Thoracic aorta (tissue), 2 donors: ENCODE data around the gene CDC42SE2. TPM values are rescaled to one million over a fixed set of nuclear protein-coding genes. Genes with fewer than 3 reads are reported as not detected.

Experiments used
- ATAC-seq: fragments of 150-250 bp; one replicate; pipeline ENCODE4 v1.8.0; 2017; ENCODE audit warnings: low read depth; ENCODE audit not compliant: insufficient number of reproducible peaks, low FRiP score
- DNase-seq: peaks from one replicate; pipeline ENCODE4 v3.0.0-alpha.2; 2020; ENCODE audit warnings: low spot score
- H3K27ac ChIP-seq, 2 donors: fragments of 200-600 bp; sonication (generic); 1 replicate in 1 of 2; 2 replicates in 1 of 2; pipeline ENCODE4 v1.5.1; 2016; ENCODE audit warnings: mild to moderate bottlenecking in 2 of 2, moderate library complexity in 2 of 2
- H3K27me3 ChIP-seq: fragments of 200-600 bp; sonication (generic); replicated peaks from 2 replicates; pipeline ENCODE4 v1.6.0; 2016; ENCODE audit warnings: mild to moderate bottlenecking; ENCODE audit not compliant: insufficient read depth
- H3K36me3 ChIP-seq: fragments of 200-600 bp; sonication (generic); one replicate; pipeline ENCODE4 v1.5.1; 2016
- H3K4me1 ChIP-seq, 2 donors: fragments of 200-600 bp; sonication (generic); 1 replicate in 1 of 2; 2 replicates in 1 of 2; pipeline versions ENCODE4 v1.5.1 to v1.6.0; 2016; ENCODE audit warnings: low read depth in 2 of 2, mild to moderate bottlenecking in 1 of 2; ENCODE audit not compliant: control insufficient read depth in 1 of 2
- H3K4me3 ChIP-seq: fragments of 200-600 bp; sonication (generic); 2 replicates; pipeline ENCODE4 v1.5.1; 2016; ENCODE audit warnings: mild to moderate bottlenecking
- H3K9me3 ChIP-seq: fragments of 200-600 bp; sonication (generic); 2 replicates; pipeline ENCODE4 v1.5.1; 2016
- CTCF ChIP-seq: fragments of 200-600 bp; sonication (generic); IDR thresholded peaks from one replicate; pipeline ENCODE4 v1.5.1; 2019; ENCODE audit warnings: antibody characterized with exemption
- total RNA-seq, 2 donors: library from RNA; depleted of rRNA; stranded (reverse); fragments of >200 nt; gene quantifications; one replicate each; pipeline versions ENCODE4 v1.1.0 to v1.2.3, GENCODE V29; 2016

Gene CDC42SE2
- total RNA-seq, 2 donors from 2014 or later: 20.3 to 38.0 TPM

GRCh38 chr5:131316822-131317221 lies 53.0 kb downstream of the CDC42SE2 start:
- Histone ChIP-seq H3K4me1 (peaks cover 1 to 3% of the 10 kb centered on the region in 2 donors), H3K36me3 (no peaks in the 10 kb centered on the region), H3K27ac (no peak overlapping the region), H3K9me3 (no peaks in the 10 kb centered on the region), H3K4me3 (no peak overlapping the region), H3K27me3 (no peaks in the 10 kb centered on the region)
- no peak for TF ChIP-seq CTCF
- no peak for DNase-seq
- no peak for ATAC-seq

GRCh38 chr5:131318455-131318854 lies 54.6 kb downstream of the CDC42SE2 start:
- Histone ChIP-seq H3K9me3 (no peaks in the 10 kb centered on the region), H3K27ac (no peak overlapping the region), H3K4me1 (peaks cover 4 to 17% of the 10 kb centered on the region in 2 donors), H3K4me3 (no peak overlapping the region), H3K27me3 (no peaks in the 10 kb centered on the region), H3K36me3 (no peaks in the 10 kb centered on the region)
- no peak for DNase-seq
- no peak for TF ChIP-seq CTCF
- ATAC-seq: no peak

GRCh38 chr5:131321066-131321465 lies 57.2 kb downstream of the CDC42SE2 start:
- no peak for DNase-seq
- no peaks in the 10 kb centered on the region for H3K36me3 ChIP-seq
- no peak overlapping the region for H3K27ac ChIP-seq
- no peak for ATAC-seq
- H3K9me3 ChIP-seq: no peaks in the 10 kb centered on the region
- H3K4me3 ChIP-seq: no peak overlapping the region
- H3K27me3 ChIP-seq: no peaks in the 10 kb centered on the region
- H3K4me1 ChIP-seq: peaks cover 19 to 36% of the 10 kb centered on the region in 2 donors
- TF ChIP-seq CTCF: no peak

- DNase-seq (no peak), ATAC-seq (no peak)
- peaks cover 22 to 46% of the 10 kb centered on the region in 2 donors for H3K4me1 ChIP-seq
- H3K36me3 ChIP-seq: no peaks in the 10 kb centered on the region
- H3K27ac ChIP-seq: no peak overlapping the region
- TF ChIP-seq CTCF: no peak
- no peaks in the 10 kb centered on the region for H3K27me3 ChIP-seq
- H3K4me3 ChIP-seq: no peak overlapping the region
- no peaks in the 10 kb centered on the region for H3K9me3 ChIP-seq
These were observed 59.1 kb downstream of the CDC42SE2 start for GRCh38 chr5:131322926-131323325.

GRCh38 chr5:131323378-131323777 lies 59.5 kb downstream of the CDC42SE2 start:
- Histone ChIP-seq H3K4me1 (peaks cover 22 to 51% of the 10 kb centered on the region in 2 donors), H3K4me3 (no peak overlapping the region), H3K36me3 (no peaks in the 10 kb centered on the region), H3K27ac (no peak overlapping the region), H3K9me3 (no peaks in the 10 kb centered on the region), H3K27me3 (no peaks in the 10 kb centered on the region)
- DNase-seq (no peak), ATAC-seq (no peak)
- TF ChIP-seq CTCF: no peak
